B cell (primary cell): ENCODE results near the gene ERBB2. TPM values are rescaled to one million over a fixed set of nuclear protein-coding genes. Genes with fewer than 3 reads are reported as not detected.

Source experiments
- ATAC-seq: fragments of 200-7000 bp; cut with Tn5 transposase; one replicate; pipeline ENCODE4 v1.10.0; 2021; ENCODE audit warnings: low read depth, mild to moderate bottlenecking, moderate number of reproducible peaks, moderate library complexity
- CTCF ChIA-PET: fragments of 350-600 bp; sonication (Branson Sonifier 250); formaldehyde crosslinking; loops from one replicate; lab custom pipeline; 2021; ENCODE audit warnings: antibody characterized with exemption, inconsistent platforms; lab: Charles Lee
- POLR2A ChIA-PET: fragments of 350-600 bp; sonication (Branson Sonifier 250); formaldehyde crosslinking; loops from one replicate; lab custom pipeline; 2021; ENCODE audit warnings: antibody characterized with exemption; lab: Charles Lee
- DNase-seq: peaks from one replicate; pipeline ENCODE4 v3.0.0; 2013
- H2AFZ ChIP-seq: 2 replicates; pipeline ENCODE4 v1.6.1; 2012; ENCODE audit warnings: mild to moderate bottlenecking, low read depth, low read length; ENCODE audit not compliant: insufficient read depth, poor library complexity, severe bottlenecking
- H3K27ac ChIP-seq, 2 donors: 1 replicate in 1 of 2; 2 replicates in 1 of 2; pipeline ENCODE4 v1.5.1; 2012 to 2013; ENCODE audit warnings: low read length in 2 of 2, mild to moderate bottlenecking in 2 of 2, moderate library complexity in 1 of 2
- H3K27me3 ChIP-seq, 4 experiments: fragments of 200-600 bp in 1 of 4; sonication (generic) in 1 of 4; replicated peaks in 1 of 4; 1 replicate in 2 of 4; 2 replicates in 2 of 4; pipeline versions ENCODE4 v1.6.1 to v1.7.0; 2013 to 2016; ENCODE audit warnings: low read length in 3 of 4, mild to moderate bottlenecking in 2 of 4, mixed read lengths in 1 of 4, moderate library complexity in 1 of 4; ENCODE audit not compliant: insufficient read depth in 4 of 4, control insufficient read depth in 3 of 4; ENCODE audit errors: control extremely low read depth in 1 of 4
- H3K36me3 ChIP-seq, 2 experiments: replicated peaks in 1 of 2; 1 replicate in 1 of 2; 2 replicates in 1 of 2; pipeline versions ENCODE4 v1.6.1 to v1.7.1; 2013; ENCODE audit warnings: low read length in 1 of 2; ENCODE audit not compliant: insufficient read depth in 2 of 2, control insufficient read depth in 1 of 2; ENCODE audit errors: control extremely low read depth in 1 of 2, extremely low read depth in 1 of 2
- H3K4me1 ChIP-seq, 2 donors: fragments of 200-600 bp in 1 of 2; sonication (generic) in 1 of 2; 1 replicate in 1 of 2; 2 replicates in 1 of 2; pipeline versions ENCODE4 v1.5.1 to v1.6.1; 2013 to 2017; ENCODE audit warnings: low read length in 2 of 2; ENCODE audit not compliant: control insufficient read depth in 2 of 2, insufficient read depth in 2 of 2
- H3K4me2 ChIP-seq: replicated peaks from 2 replicates; pipeline ENCODE3; 2012; ENCODE audit warnings: mild to moderate bottlenecking, low read depth, low read length; ENCODE audit not compliant: poor library complexity, severe bottlenecking
- H3K4me3 ChIP-seq, 5 experiments: fragments of 200-600 bp in 1 of 5; sonication (generic) in 1 of 5; 1 replicate in 3 of 5; 2 replicates in 2 of 5; pipeline versions ENCODE4 v1.5.1 to v1.7.0; 2011 to 2016; ENCODE audit warnings: low read length in 4 of 5, mild to moderate bottlenecking in 4 of 5, low read depth in 2 of 5, control low read depth in 1 of 5, moderate library complexity in 1 of 5; ENCODE audit not compliant: insufficient read depth in 1 of 5; ENCODE audit errors: control extremely low read depth in 1 of 5, extremely low read depth in 1 of 5
- H3K79me2 ChIP-seq: fragments of 200-600 bp; sonication (generic); one replicate; pipeline ENCODE4 v1.6.0; 2016; ENCODE audit warnings: low read length; ENCODE audit not compliant: control insufficient read depth, insufficient read depth
- H3K9ac ChIP-seq: fragments of 200-600 bp; sonication (generic); 2 replicates; pipeline ENCODE4 v1.6.1; 2017; ENCODE audit warnings: mild to moderate bottlenecking, low read length, moderate library complexity
- H3K9me3 ChIP-seq, 3 donors: one replicate each; pipeline versions ENCODE4 v1.6.1 to v1.7.1; 2013; ENCODE audit warnings: low read length in 2 of 3; ENCODE audit not compliant: control insufficient read depth in 2 of 3, insufficient read depth in 1 of 3; ENCODE audit errors: control extremely low read depth in 1 of 3
- H4K20me1 ChIP-seq: 2 replicates; pipeline ENCODE4 v1.6.0; 2012; ENCODE audit warnings: mild to moderate bottlenecking, low read length; ENCODE audit not compliant: insufficient read depth, control insufficient read depth, poor library complexity, severe bottlenecking
- H3K27ac Mint-ChIP-seq: one replicate; pipeline ENCODE4 v1.8.0; 2021; ENCODE audit warnings: mixed read lengths
- H3K27me3 Mint-ChIP-seq: one replicate; pipeline ENCODE4 v1.8.0; 2021; ENCODE audit warnings: mixed read lengths
- H3K4me1 Mint-ChIP-seq: one replicate; pipeline ENCODE4 v1.8.0; 2021; ENCODE audit warnings: mixed read lengths
- H3K4me3 Mint-ChIP-seq: one replicate; pipeline ENCODE4 v1.8.0; 2021; ENCODE audit warnings: mixed read lengths
- H3K9me3 Mint-ChIP-seq: one replicate; pipeline ENCODE4 v1.8.0; 2022; ENCODE audit warnings: mixed read lengths; ENCODE audit not compliant: insufficient read depth
- CTCF ChIP-seq: fragments of 200-600 bp; IDR thresholded peaks from one replicate; pipeline ENCODE4 v1.8.0; 2022; ENCODE audit warnings: antibody characterized with exemption, mild to moderate bottlenecking
- EZH2 ChIP-seq: IDR thresholded peaks from 2 replicates; pipeline ENCODE4 v1.6.1; 2012; ENCODE audit warnings: borderline replicate concordance, low read depth, mild to moderate bottlenecking, moderate library complexity, low read length; ENCODE audit not compliant: insufficient read depth, poor library complexity, severe bottlenecking
- WGBS: methylation state at CpG from one replicate; pipeline ENCODE4 v1.1.5; 2013; ENCODE audit warnings: missing lambda C conversion rate; ENCODE audit not compliant: insufficient coverage; 5-methylcytosine and 5-hydroxymethylcytosine counted together
- intact Hi-C: fragments of 100-400 bp; cut with micrococcal nuclease; formaldehyde crosslinking; loops from one replicate; pipeline ENCODE4 v1.10.0; 2022
- polyA plus RNA-seq: library from polyadenylated mRNA; depleted of rRNA; stranded (reverse); fragments of >200 nt; gene quantifications from 2 replicates; pipeline ENCODE4 v1.2.3, GENCODE V29; 2012
- total RNA-seq, 2 donors: library from RNA; stranded (reverse); fragments of 120-200 nt in 1 of 2; gene quantifications; 1 replicate in 1 of 2; 2 replicates in 1 of 2; pipeline versions ENCODE4 v1.2.3 to v1.2.4, GENCODE V29; 2013 to 2022

Gene ERBB2
- total and polyA plus RNA-seq, 2 donors (not counting 1 experiment from before 2014, with no cell fraction given) = 3.2 to 8.4 TPM

- Histone ChIP-seq H3K9me3 (no peaks in the 10 kb centered on the region), H3K27me3 (no peaks in the 10 kb centered on the region), H3K27ac (no peak overlapping the region), H3K4me2 (no peak overlapping the region), H3K4me3 (no peak overlapping the region), H3K9ac (no peak overlapping the region), H2AFZ (no peak overlapping the region), H3K36me3 (peaks cover 0 to 22% of the 10 kb centered on the region in 2 experiments), H3K79me2 (peaks cover 40% of the 10 kb centered on the region), H3K4me1 (peaks cover 18 to 29% of the 10 kb centered on the region in 2 donors), H4K20me1 (peaks cover 41% of the 10 kb centered on the region)
- Mint-ChIP-seq H3K27me3 (no peaks in the 10 kb centered on the region), H3K9me3 (no peaks in the 10 kb centered on the region), H3K27ac (no peak overlapping the region), H3K4me3 (no peak overlapping the region), H3K4me1 (peaks cover 43% of the 10 kb centered on the region)
- ATAC-seq (no peak), DNase-seq (no peak)
- intact Hi-C loops = no loop called here
- 100% methylated on average over 1 of the region's 2 CpGs for WGBS
- TF ChIP-seq EZH2 (no peak), CTCF (no peak)
- ChIA-PET CTCF (interaction anchor here (0.7 to 5.2 kb wide), 13 partner anchors 11 to 136 kb away, joined by 3 to 61 read pairs (median 15); partner anchors contain the start of genes MIEN1, PNMT and TCAP), POLR2A (no interaction called here)
Measured at GRCh38 chr17:39655105-39655504, 44.8 kb upstream of the ERBB2 start.

- H3K4me2 ChIP-seq = peak overlapping the region; percentile 58
- H3K9me3 ChIP-seq = no peaks in the 10 kb centered on the region
- Mint-ChIP-seq H3K4me3 (no peak overlapping the region), H3K4me1 (peaks cover 47% of the 10 kb centered on the region), H3K27me3 (no peaks in the 10 kb centered on the region), H3K27ac (peak overlapping the region; percentile 96), H3K9me3 (no peaks in the 10 kb centered on the region)
- no peak for TF ChIP-seq EZH2
- TF ChIP-seq CTCF = no peak
- peaks cover 16% of the 10 kb centered on the region for H4K20me1 ChIP-seq
- POLR2A ChIA-PET = no interaction called here
- DNase-seq (no peak), ATAC-seq (no peak)
- H3K4me1 ChIP-seq = peaks cover 34 to 58% of the 10 kb centered on the region in 2 donors
- CTCF ChIA-PET = interaction anchor here (1.2 to 1.5 kb wide), 2 partner anchors 12 to 37 kb away, joined by 3 to 4 read pairs; no protein-coding TSS in a partner anchor
- H3K4me3 ChIP-seq = no peak overlapping the region
- H3K36me3 ChIP-seq = peaks cover 0 to 49% of the 10 kb centered on the region in 2 experiments
- H2AFZ ChIP-seq = no peak overlapping the region
- H3K9ac ChIP-seq = no peak overlapping the region
- no peaks in the 10 kb centered on the region for H3K27me3 ChIP-seq
- H3K79me2 ChIP-seq = peaks cover 34% of the 10 kb centered on the region
- intact Hi-C loops = no loop called here
- 50% methylated on average over 9 of the region's 11 CpGs for WGBS
- H3K27ac ChIP-seq = peak overlapping the region; percentile 32 to 81
Measured at GRCh38 chr17:39658346-39658745, 41.5 kb upstream of the ERBB2 start.
